ENCODE data around the gene LARP4.

Gene LARP4

GRCh38 chr12:50528800-50529199, 128.1 kb downstream of the LARP4 start:
- no peaks in the 10 kb centered on the region for H3K27me3 ChIP-seq (ENCODE audit: insufficient read depth, low read depth)
- no peak overlapping the region for H3K9ac ChIP-seq
- H3K4me1 ChIP-seq (ENCODE audit: low read depth, poor library complexity, severe bottlenecking) = peaks cover 21% of the 10 kb centered on the region
- H3K4me3 ChIP-seq (IDR thresholded peaks at IDR 0.05; ENCODE audit: insufficient read depth, low read depth, low read length) = no peak overlapping the region
- no peak overlapping the region for H3K4me2 ChIP-seq
- no peak for TF ChIP-seq CTCF (conservative IDR thresholded peaks at IDR 0.05; ENCODE audit: low read depth, low read length)
- peaks cover 2% of the 10 kb centered on the region; the same call in 1 of the 2 replicates for H3K79me2 ChIP-seq (ENCODE audit: insufficient read depth, low read depth)
- no peaks in the 10 kb centered on the region for H4K20me1 ChIP-seq (ENCODE audit: insufficient read depth)
- H2AFZ ChIP-seq (ENCODE audit: low read depth) = no peak overlapping the region
- no peaks in the 10 kb centered on the region for H3K36me3 ChIP-seq (ENCODE audit: insufficient read depth)
- no peak overlapping the region for H3K27ac ChIP-seq

GRCh38 chr12:50529345-50529744, 128.7 kb downstream of the LARP4 start:
- TF ChIP-seq CTCF (conservative IDR thresholded peaks at IDR 0.05; ENCODE audit: low read depth, low read length) = no peak
- H3K36me3 ChIP-seq (ENCODE audit: insufficient read depth) = no peaks in the 10 kb centered on the region
- peaks cover 5% of the 10 kb centered on the region; the same call in 1 of the 2 replicates for H3K79me2 ChIP-seq (ENCODE audit: insufficient read depth, low read depth)
- no peak overlapping the region for H3K9ac ChIP-seq
- H2AFZ ChIP-seq (ENCODE audit: low read depth) = no peak overlapping the region
- no peak overlapping the region for H3K4me3 ChIP-seq (IDR thresholded peaks at IDR 0.05; ENCODE audit: insufficient read depth, low read depth, low read length)
- H3K27me3 ChIP-seq (ENCODE audit: insufficient read depth, low read depth) = no peaks in the 10 kb centered on the region
- peaks cover 26% of the 10 kb centered on the region for H3K4me1 ChIP-seq (ENCODE audit: low read depth, poor library complexity, severe bottlenecking)
- no peak overlapping the region for H3K27ac ChIP-seq
- no peak overlapping the region for H3K4me2 ChIP-seq
- no peaks in the 10 kb centered on the region for H4K20me1 ChIP-seq (ENCODE audit: insufficient read depth)
